Measurements from ENCODE around the gene HHIP. TPM values are rescaled to one million over a fixed set of nuclear protein-coding genes. Genes with fewer than 3 reads are reported as not detected.

The HHIP gene
- total and polyA plus RNA-seq, 7 donors, result 0.01 to 0.56 (median 0.18) TPM; not detected in 1

DNA sequence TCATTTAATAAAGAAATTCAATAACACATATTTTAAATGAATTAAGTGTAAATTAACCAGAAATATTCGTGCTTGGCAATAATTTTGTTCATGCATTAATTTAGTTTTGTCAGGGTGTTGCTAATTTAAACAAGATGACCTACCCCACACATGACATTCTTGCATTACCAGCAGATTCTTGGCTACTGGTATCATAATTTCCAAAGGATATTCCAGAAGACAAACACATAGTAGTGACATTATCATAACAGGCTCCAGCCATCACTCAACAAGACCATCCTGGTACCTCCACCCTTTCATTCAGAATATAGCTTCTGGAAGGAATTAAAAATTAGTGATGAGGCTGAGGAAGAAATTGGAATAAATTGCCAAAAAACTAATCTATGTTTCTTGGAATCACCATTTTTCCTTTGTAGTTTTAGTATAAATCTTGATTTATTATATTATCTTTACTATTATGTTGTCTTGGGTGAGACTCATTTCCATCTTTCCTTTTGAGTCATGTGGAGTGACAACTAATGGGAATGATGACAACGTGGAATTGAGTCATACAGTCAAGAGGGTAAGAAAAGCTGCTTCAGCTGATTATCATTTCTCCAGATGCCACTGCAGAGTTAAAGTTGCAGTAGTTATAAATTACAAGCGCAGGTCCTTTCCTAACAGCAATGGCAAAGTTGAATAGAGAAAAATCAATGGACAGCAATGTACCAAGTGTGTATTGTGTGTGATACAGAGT is 30.9 kb upstream of the HHIP start:
- intact Hi-C loops (cut with DNase I), result no loop called here
- H3K9me3 ChIP-seq, result no peaks in the 10 kb centered on the region
- TF ChIP-seq, protein P1, sequence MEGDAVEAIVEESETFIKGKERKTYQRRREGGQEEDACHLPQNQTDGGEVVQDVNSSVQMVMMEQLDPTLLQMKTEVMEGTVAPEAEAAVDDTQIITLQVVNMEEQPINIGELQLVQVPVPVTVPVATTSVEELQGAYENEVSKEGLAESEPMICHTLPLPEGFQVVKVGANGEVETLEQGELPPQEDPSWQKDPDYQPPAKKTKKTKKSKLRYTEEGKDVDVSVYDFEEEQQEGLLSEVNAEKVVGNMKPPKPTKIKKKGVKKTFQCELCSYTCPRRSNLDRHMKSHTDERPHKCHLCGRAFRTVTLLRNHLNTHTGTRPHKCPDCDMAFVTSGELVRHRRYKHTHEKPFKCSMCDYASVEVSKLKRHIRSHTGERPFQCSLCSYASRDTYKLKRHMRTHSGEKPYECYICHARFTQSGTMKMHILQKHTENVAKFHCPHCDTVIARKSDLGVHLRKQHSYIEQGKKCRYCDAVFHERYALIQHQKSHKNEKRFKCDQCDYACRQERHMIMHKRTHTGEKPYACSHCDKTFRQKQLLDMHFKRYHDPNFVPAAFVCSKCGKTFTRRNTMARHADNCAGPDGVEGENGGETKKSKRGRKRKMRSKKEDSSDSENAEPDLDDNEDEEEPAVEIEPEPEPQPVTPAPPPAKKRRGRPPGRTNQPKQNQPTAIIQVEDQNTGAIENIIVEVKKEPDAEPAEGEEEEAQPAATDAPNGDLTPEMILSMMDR (IDR thresholded peaks at IDR 0.05), result no peak
- no peak overlapping the region for H3K27ac ChIP-seq
- DNase-seq (no peak), ATAC-seq (no peak)
- no peak overlapping the region for H3K4me3 ChIP-seq
- H3K27me3 ChIP-seq (ENCODE audit: insufficient read depth in 3 of 3, low read length in 2 of 3), result no peaks in the 10 kb centered on the region
- H3K36me3 ChIP-seq (ENCODE audit: insufficient read depth in 1 of 2, low read depth in 1 of 2), result no peaks in the 10 kb centered on the region
- no peaks in the 10 kb centered on the region for H3K4me1 ChIP-seq
- WGBS, 3 donors, result 63 to 66% (median 64%) methylated on average over 3 of the region's 3 CpGs

DNA sequence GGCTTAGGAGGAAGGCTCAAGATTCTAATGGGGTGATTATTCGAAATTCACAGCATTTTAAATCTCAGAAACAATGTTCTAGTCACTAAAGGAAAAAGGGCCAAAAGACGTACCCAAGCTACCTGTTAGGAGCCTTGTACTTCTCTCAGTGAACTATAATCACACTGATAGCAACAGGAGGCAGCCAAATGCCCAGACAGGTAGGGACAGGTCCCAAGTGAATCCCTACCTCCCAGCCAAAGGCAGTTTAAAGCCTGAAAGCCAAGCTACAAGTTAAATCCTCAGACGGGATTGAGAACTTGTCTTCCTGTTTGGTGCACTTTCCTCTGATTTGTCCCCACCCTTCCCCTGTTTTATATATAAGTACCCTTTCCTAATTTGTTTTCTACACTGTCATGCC is 24.3 kb upstream of the HHIP start:
- no peak overlapping the region for H3K27ac ChIP-seq
- WGBS, 3 donors, result 48 to 54% (median 54%) methylated on average over 3 of the region's 3 CpGs
- H3K4me3 ChIP-seq, result no peak overlapping the region
- H3K9me3 ChIP-seq, result no peaks in the 10 kb centered on the region
- TF ChIP-seq, protein P1 (IDR thresholded peaks at IDR 0.05), result no peak
- H3K27me3 ChIP-seq (ENCODE audit: insufficient read depth in 3 of 3, low read length in 2 of 3), result no peaks in the 10 kb centered on the region
- intact Hi-C loops (cut with DNase I), result no loop called here
- H3K4me1 ChIP-seq, result no peaks in the 10 kb centered on the region
- no peak for ATAC-seq
- no peaks in the 10 kb centered on the region for H3K36me3 ChIP-seq (ENCODE audit: insufficient read depth in 1 of 2, low read depth in 1 of 2)
- no peak for DNase-seq

DNA sequence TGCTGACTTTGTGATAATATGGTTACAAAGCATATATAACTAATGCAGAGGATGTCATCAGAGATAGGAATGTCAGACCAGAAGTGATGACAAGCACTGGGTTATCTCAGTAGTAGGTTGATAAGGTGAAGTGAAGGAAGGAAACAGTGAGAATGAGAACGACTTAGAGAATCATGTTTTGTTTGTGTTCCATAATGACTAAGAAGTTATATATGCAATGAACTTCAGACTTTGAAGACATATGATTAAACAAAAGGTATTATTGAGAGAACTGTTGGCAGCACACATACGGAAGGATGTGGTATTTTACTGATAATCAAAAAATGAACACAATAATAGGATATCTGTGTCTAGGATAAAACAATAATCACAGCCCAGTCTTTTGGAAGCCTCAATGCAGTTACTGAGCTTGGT is 18.3 kb upstream of the HHIP start:
- no peak for DNase-seq
- H3K4me1 ChIP-seq, result no peaks in the 10 kb centered on the region
- no peaks in the 10 kb centered on the region for H3K27me3 ChIP-seq (ENCODE audit: insufficient read depth in 3 of 3, low read length in 2 of 3)
- no peaks in the 10 kb centered on the region for H3K36me3 ChIP-seq (ENCODE audit: insufficient read depth in 1 of 2, low read depth in 1 of 2)
- H3K27ac ChIP-seq, result no peak overlapping the region
- no peak overlapping the region for H3K4me3 ChIP-seq
- intact Hi-C loops (cut with DNase I), result no loop called here
- TF ChIP-seq, protein P1 (IDR thresholded peaks at IDR 0.05), result no peak
- no peak for ATAC-seq
- no peaks in the 10 kb centered on the region for H3K9me3 ChIP-seq
- WGBS, 3 donors, result 64 to 76% (median 73%) methylated on average over 2 of the region's 2 CpGs

DNA sequence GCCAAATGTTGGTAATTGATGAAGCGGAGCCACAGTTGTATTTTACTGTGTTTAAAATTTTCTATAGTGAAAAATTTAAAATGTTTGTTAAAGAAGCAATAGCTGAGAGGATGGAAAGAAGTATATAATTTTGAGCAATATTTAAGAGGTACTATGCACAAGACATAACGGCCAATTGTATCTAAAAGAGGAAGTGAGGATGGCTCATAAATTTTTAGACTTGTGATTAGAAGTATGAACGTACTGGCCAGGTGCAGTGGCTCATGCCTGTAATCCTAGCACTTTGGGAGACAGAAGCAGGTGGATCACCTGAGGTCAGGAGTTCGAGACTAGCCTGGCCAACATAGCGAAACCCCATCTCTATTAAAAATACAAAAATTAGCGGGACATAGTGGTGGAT is 12.7 kb upstream of the HHIP start:
- Histone ChIP-seq H3K9me3 (no peaks in the 10 kb centered on the region), H3K4me1 (no peaks in the 10 kb centered on the region), H3K27me3 (ENCODE audit: insufficient read depth in 3 of 3, low read length in 2 of 3) (no peaks in the 10 kb centered on the region), H3K4me3 (no peak overlapping the region), H3K27ac (no peak overlapping the region), H3K36me3 (ENCODE audit: insufficient read depth in 1 of 2, low read depth in 1 of 2) (no peaks in the 10 kb centered on the region)
- intact Hi-C loops (cut with DNase I), result no loop called here
- TF ChIP-seq, protein P1 (IDR thresholded peaks at IDR 0.05), result no peak
- WGBS, 3 donors, result 82 to 87% (median 85%) methylated on average over 6 of the region's 6 CpGs
- DNase-seq (no peak), ATAC-seq (no peak)

All from psoas muscle (tissue), 8 donors.